Upper lobe of left lung (tissue), 6 donors: Measurements from ENCODE around the gene SPRY2. TPM values are rescaled to one million over a fixed set of nuclear protein-coding genes. Genes with fewer than 3 reads are reported as not detected.

Experiments
- ATAC-seq, 2 donors: fragments of 200-7000 bp; cut with Tn5 transposase; one replicate each; pipeline ENCODE4 v1.9.1; 2022; ENCODE audit warnings: mild to moderate bottlenecking in 2 of 2, moderate library complexity in 2 of 2; ENCODE audit not compliant: low FRiP score in 2 of 2
- DNase-seq, 2 donors: peaks; one replicate each; pipeline ENCODE4 v3.0.0-alpha.2; 2019 to 2020
- H3K27ac ChIP-seq, 4 donors: fragments of 200-600 bp; sonication (generic); one replicate each; pipeline ENCODE4 v1.5.1; 2016 to 2019
- H3K27me3 ChIP-seq, 4 donors: fragments of 200-600 bp; sonication (generic); one replicate each; pipeline ENCODE4 v1.5.1; 2017 to 2019
- H3K36me3 ChIP-seq, 4 donors: fragments of 200-600 bp; sonication (generic); one replicate each; pipeline ENCODE4 v1.5.1; 2016 to 2019
- H3K4me1 ChIP-seq, 4 donors: fragments of 200-600 bp; sonication (generic); one replicate each; pipeline ENCODE4 v1.5.1; 2018 to 2019
- H3K4me3 ChIP-seq, 4 donors: fragments of 200-600 bp; sonication (generic); one replicate each; pipeline ENCODE4 v1.5.1; 2017 to 2019; ENCODE audit warnings: mild to moderate bottlenecking in 2 of 4, moderate library complexity in 1 of 4
- H3K9me3 ChIP-seq, 4 donors: fragments of 200-600 bp; sonication (generic); one replicate each; pipeline ENCODE4 v1.5.1; 2018 to 2019
- CTCF ChIP-seq, 6 experiments: fragments of 450-650 bp in 4 of 6; fragments of 200-600 bp in 2 of 6; sonication (generic) in 2 of 6; IDR thresholded peaks; one replicate each; pipeline ENCODE4 v1.5.1; 2016 to 2019; ENCODE audit warnings: antibody characterized with exemption in 6 of 6
- EP300 ChIP-seq, 4 donors: sonication (generic); formaldehyde crosslinking; IDR thresholded peaks; one replicate each; pipeline ENCODE4 v1.5.1; 2017; ENCODE audit warnings: antibody characterized with exemption in 4 of 4, control low read depth in 2 of 4
- POLR2A ChIP-seq, 4 donors: fragments of 450-650 bp; IDR thresholded peaks; one replicate each; pipeline ENCODE4 v1.5.1; 2016 to 2017; ENCODE audit warnings: antibody characterized with exemption in 4 of 4, mild to moderate bottlenecking in 2 of 4
- POLR2AphosphoS5 ChIP-seq, 2 donors: sonication (generic); formaldehyde crosslinking; IDR thresholded peaks; one replicate each; pipeline ENCODE4 v1.5.1; 2017; ENCODE audit warnings: antibody characterized with exemption in 2 of 2
- WGBS, 2 donors: methylation state at CpG; one replicate each; pipeline ENCODE4 v1.1.5; 2017 to 2018; 5-methylcytosine and 5-hydroxymethylcytosine counted together
- small RNA-seq, 4 donors: library from RNA; depleted of rRNA; stranded (forward); fragments of <200 nt; gene quantifications; one replicate each; pipeline ENCODE3, GENCODE V24; 2016
- total RNA-seq, 6 donors: library from RNA; depleted of rRNA in 4 of 6; stranded (reverse); fragments of >200 nt in 4 of 6; gene quantifications; one replicate each; pipeline versions ENCODE4 v1.1.0 to v1.2.1, GENCODE V29; 2016 to 2021
- donor health status: DM: no; HTN: no; CAD: no; lungs with moderate emphysema.
- donor health status: DM: no; HTN: yes; CAD: no; lungs with severe emphysema.

SPRY2 gene
- total RNA-seq, 6 donors from 2014 or later = 19.3 to 76.3 (median 50.9) TPM

- no peak for ATAC-seq
- no peak for DNase-seq
- Histone ChIP-seq H3K4me3 (no peak overlapping the region), H3K9me3 (no peaks in the 10 kb centered on the region), H3K27me3 (no peaks in the 10 kb centered on the region), H3K36me3 (no peaks in the 10 kb centered on the region), H3K4me1 (no peaks in the 10 kb centered on the region), H3K27ac (no peak overlapping the region)
- 79 to 97% methylated on average over 2 of the region's 2 CpGs for whole genome bisulfite sequencing, 2 donors
- TF ChIP-seq EP300 (IDR thresholded peaks at IDR 0.05) (no peak), POLR2AphosphoS5 (IDR thresholded peaks at IDR 0.05) (no peak), CTCF (IDR thresholded peaks at IDR 0.05) (no peak), POLR2A (IDR thresholded peaks at IDR 0.05) (no peak)
These were observed 43.4 kb downstream of the SPRY2 start for GRCh38 chr13:80297503-80297902.

DNA sequence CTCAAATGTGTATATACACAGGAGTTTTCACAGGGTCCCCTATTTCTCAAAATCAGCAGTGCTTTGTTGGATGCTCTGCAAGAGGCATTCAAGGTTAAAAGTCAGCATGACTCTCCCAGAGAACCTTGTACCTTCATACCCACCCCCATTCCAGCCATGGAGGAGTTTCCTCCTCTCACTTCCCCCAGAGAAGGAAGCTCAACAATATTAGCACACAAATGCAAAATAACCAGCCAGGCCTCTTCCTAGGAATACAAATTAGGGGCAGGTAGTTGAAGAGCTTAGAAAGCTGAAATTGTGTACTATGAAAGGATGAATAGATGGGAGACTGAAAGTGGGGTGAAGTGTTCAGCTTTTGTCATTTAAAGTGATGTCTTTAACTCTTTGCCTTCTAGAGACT is 43.8 kb downstream of the SPRY2 start:
- DNase-seq (no peak), ATAC-seq (no peak)
- Histone ChIP-seq H3K4me3 (no peak overlapping the region), H3K27me3 (no peaks in the 10 kb centered on the region), H3K9me3 (no peaks in the 10 kb centered on the region), H3K36me3 (no peaks in the 10 kb centered on the region), H3K27ac (no peak overlapping the region), H3K4me1 (no peaks in the 10 kb centered on the region)
- TF ChIP-seq CTCF (IDR thresholded peaks at IDR 0.05) = no peak
- no peak for TF ChIP-seq EP300 (IDR thresholded peaks at IDR 0.05)
- TF ChIP-seq POLR2A (IDR thresholded peaks at IDR 0.05) = no peak
- TF ChIP-seq POLR2AphosphoS5 (IDR thresholded peaks at IDR 0.05) = no peak

- Histone ChIP-seq H3K4me1 (no peaks in the 10 kb centered on the region), H3K4me3 (no peak overlapping the region), H3K9me3 (no peaks in the 10 kb centered on the region), H3K36me3 (no peaks in the 10 kb centered on the region), H3K27me3 (no peaks in the 10 kb centered on the region), H3K27ac (no peak overlapping the region)
- TF ChIP-seq EP300 (IDR thresholded peaks at IDR 0.05) (no peak), CTCF (IDR thresholded peaks at IDR 0.05) (no peak), POLR2AphosphoS5 (IDR thresholded peaks at IDR 0.05) (no peak), POLR2A (IDR thresholded peaks at IDR 0.05) (no peak)
- ATAC-seq = no peak
- no peak for DNase-seq
- 66 to 82% methylated on average over 7 of the region's 7 CpGs for WGBS, 2 donors
These were observed 44.3 kb downstream of the SPRY2 start for GRCh38 chr13:80296638-80297037.

GRCh38 chr13:80290591-80290990 is 50.3 kb downstream of the SPRY2 start:
- WGBS, 2 donors = 84 to 90% methylated on average over 1 of the region's 1 CpG
- Histone ChIP-seq H3K27me3 (no peaks in the 10 kb centered on the region), H3K27ac (no peak overlapping the region), H3K36me3 (no peaks in the 10 kb centered on the region), H3K9me3 (no peaks in the 10 kb centered on the region), H3K4me3 (no peak overlapping the region), H3K4me1 (no peaks in the 10 kb centered on the region)
- no peak for ATAC-seq
- TF ChIP-seq POLR2A (IDR thresholded peaks at IDR 0.05) (no peak), EP300 (IDR thresholded peaks at IDR 0.05) (no peak), CTCF (IDR thresholded peaks at IDR 0.05) (no peak), POLR2AphosphoS5 (IDR thresholded peaks at IDR 0.05) (no peak)
- no peak for DNase-seq

Small RNA genes within 50 kb of the gene (small RNA-seq; reads per million reads assigned to genes)
- 0 reads per million in 4 donors for gene RNU6-61P
